ENCODE measurements around the gene TRERF1. TPM values are rescaled to one million over a fixed set of nuclear protein-coding genes. Genes with fewer than 3 reads are reported as not detected.

Gene TRERF1
- total RNA-seq, 1 donor from 2014 or later = 0.58 TPM

DNA sequence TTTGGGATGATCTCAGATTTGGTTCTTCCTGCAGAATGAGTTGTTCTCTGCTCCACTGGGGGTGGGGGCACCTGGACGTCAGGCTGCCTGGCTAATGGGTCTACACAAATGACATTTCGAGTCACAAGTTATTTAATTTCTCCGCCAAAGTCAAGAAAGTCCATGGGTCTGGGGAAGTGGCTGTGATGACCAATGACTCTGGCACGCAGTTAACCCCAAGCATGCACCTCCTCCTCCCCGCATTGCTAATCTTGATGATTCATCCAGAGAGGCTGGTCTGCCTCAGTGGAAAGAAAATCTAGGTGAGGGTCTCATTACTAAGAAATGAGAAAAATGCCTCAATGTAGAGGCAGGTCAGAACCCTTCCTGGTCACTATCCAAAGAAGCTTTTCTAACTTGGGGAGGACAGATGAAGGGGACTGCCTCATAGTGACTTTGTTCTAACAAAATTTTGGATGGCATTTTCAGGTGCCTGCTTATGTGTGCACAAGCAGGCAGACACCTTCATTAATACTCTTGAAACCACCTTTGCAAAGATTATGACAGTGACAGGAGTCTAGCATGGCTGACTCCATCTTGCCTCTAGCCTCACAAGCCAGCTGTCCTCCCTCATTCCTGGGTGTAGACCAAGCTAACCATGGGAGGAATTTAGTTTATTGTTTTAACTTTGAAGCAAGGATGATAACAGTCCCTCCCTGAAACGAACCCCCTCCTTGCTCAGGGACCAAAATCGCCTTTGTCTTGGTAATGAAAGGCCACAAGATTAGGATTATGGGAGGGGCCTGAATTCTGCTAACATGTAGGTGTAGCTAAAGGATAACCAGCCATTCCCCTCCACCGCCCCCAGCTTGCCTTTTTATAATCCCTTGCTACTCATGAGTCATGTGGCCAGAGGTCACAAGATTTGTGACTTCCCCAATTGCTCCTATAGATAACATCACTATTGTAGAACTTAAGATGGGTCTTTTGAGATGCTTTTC is 135.4 kb downstream of the TRERF1 start:
- ATAC-seq (peak; percentile 14), DNase-seq (ENCODE audit: low spot score) (no peak)

GRCh38 chr6:42315259-42315990 is 136.3 kb downstream of the TRERF1 start:
- ATAC-seq (no peak), DNase-seq (ENCODE audit: low spot score) (no peak)

DNA sequence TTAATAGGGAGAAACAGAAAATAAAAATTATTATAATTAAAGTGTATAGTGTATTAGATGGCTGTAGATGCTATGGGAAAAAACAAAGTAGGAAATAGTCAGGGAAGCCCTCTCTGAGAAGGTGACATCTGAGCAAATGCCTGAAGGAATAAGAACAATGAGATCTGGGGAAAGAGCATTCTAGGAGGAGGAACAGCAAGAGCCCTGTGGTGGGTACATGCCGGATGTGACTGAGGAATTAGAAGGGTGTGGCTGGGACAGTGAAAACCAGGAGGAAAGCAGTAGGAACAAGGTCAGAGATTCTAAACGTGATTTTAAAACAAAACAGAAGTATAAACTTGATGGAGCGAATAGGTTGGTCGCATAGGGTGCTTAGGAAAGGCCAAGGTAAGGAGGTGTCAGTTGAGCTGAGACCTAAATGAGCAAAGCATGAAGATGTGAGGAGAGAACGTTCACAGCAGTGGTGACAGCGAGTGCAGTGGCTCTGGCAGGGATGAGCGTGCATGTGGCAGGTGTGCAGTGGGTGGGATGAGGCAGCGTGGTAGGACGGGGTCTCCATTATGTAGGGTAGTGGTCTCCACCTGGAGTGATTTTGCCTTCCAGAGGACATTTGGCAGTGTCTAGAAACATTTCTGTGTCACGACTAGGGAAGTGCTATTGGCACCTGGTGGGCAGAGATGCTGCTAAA is 137.0 kb downstream of the TRERF1 start:
- DNase-seq (ENCODE audit: low spot score) (no peak), ATAC-seq (no peak)

DNA sequence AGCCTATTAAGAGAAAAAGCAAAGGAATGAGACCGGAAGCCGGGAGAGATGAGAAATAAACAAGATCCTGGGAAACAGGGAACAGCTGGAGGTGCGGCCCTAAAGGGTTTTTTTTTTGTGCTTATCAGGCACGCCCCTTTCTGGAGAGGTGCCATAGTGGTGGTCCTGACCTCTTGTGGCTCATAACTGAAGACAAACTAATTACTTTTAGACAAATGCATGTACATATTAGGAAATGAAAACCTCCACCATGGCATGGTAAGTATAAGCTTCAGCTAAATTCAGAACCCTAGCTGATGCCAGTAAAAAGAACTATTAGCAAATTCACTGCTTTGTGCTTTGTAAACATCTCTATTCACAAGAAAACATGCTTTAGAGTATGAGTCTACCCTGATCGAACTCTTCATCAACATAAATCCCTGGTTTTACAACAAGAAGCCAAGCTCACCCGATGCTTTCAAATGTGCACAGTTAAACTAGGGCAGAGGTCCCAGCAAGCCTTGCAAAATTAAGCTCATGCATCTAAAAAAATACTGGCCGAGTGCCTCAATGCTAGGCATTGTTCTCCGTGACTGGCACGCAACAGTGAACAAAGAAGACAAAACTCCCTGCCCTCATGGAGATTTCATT is 137.7 kb downstream of the TRERF1 start:
- DNase-seq (ENCODE audit: low spot score) = no peak

DNA sequence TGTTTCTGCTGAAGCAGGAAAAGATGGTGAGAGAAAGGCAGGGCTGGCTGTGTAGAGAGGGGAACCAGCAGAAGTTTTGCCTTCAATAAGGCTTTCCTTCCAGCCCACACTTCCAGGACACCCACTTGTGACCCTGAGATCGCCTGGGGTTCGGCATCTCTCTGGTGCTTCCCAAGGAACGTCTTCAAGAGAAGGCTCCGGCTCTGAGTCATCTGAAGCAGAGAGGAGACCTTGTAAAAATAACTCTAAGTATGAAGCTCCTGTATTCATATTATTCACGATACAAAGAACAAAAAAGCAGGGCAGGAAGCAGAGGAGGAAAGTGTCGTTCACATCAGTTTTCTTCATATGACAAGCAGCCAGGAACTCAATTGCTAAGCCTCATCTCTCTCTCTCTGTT is 138.7 kb downstream of the TRERF1 start:
- DNase-seq (ENCODE audit: low spot score) = no peak
- no peak for ATAC-seq

More for the DNA sequence above, 137.7 kb downstream of the TRERF1 start:
- ATAC-seq = no peak

- no peak for DNase-seq (ENCODE audit: low spot score)
- no peak for ATAC-seq
These were observed 144.6 kb downstream of the TRERF1 start for GRCh38 chr6:42307141-42307470.

DNA sequence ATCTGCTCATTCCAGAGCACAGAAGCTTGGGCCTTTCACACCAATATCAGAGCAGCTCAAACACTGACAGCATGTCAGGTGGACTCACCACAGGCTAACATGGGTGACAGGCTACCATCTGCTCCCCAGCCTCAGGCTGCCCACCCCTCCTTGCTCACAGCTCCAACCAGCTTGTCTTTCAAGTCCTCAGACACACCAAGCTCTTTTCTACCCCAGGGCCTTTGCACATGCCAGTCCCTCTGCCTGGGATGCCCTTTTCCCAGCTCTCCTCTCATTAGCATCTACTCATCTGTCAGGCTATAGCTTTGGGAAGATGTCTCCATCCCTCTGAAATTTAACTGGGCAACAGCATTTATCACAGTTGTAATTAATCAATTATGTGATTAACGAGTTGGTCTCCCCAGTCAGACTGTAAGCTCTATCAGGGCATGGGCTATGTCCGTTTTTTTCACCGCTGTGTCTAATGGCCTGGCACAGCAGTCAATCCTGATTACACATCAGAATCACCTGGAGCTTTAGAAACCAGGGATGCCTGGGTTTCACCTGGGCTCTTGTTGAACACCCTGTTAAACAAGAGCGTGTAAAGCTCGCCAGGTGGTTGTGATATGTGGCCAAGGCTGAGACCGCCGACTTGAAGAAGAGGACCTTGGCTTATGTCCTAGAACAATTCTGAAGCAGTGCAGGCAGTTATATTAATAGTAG is 145.1 kb downstream of the TRERF1 start:
- DNase-seq (ENCODE audit: low spot score) (no peak), ATAC-seq (no peak)

GRCh38 chr6:42304053-42304712 is 147.5 kb downstream of the TRERF1 start:
- ATAC-seq = no peak
- no peak for DNase-seq (ENCODE audit: low spot score)

- ATAC-seq (no peak), DNase-seq (ENCODE audit: low spot score) (no peak)
These were observed 149.3 kb downstream of the TRERF1 start for GRCh38 chr6:42302411-42302810.

DNA sequence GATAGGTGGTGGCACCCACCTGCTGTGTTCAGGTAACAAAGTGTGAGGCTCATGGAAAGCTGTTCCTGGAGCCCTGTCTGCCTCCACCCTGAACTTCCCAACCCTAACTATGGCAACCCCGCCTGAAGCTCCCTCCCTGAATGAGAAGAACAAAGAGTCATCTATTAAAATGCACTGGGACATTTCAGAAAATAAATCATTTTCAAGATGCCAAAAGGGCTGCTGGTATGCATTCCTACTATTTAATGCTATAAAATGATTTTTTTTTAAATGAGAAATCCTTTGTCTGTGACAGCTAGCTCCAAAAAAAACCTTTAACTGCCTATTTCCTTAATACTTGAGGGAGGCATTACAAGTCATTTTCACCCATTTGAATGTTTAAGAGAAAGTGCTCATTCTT is 149.7 kb downstream of the TRERF1 start:
- ATAC-seq (no peak), DNase-seq (ENCODE audit: low spot score) (no peak)

- no peak for ATAC-seq
- DNase-seq (ENCODE audit: low spot score) = no peak
These were observed 151.0 kb downstream of the TRERF1 start for GRCh38 chr6:42300701-42301100.

DNA sequence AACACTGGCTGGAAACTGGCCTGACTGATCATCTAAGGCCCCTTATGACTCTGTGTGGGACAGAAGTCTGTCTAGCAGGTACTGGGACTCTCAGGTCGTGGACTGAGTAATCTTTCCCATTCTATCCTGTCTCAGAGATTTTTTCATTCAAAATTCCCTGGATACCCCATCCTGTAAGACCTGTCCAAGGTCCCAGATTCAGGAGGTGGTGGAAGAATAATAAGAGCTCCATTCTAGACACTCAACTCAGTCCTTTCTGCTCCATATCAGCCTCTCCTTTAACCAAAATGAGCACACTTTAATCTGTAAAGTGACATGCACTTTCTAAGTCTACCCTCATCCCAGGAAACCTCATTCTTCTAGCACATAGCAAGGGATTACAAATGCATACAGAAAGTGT is 151.5 kb downstream of the TRERF1 start:
- ATAC-seq (no peak), DNase-seq (ENCODE audit: low spot score) (no peak)

GRCh38 chr6:42297661-42298060 is 154.1 kb downstream of the TRERF1 start:
- no peak for ATAC-seq
- no peak for DNase-seq (ENCODE audit: low spot score)

DNA sequence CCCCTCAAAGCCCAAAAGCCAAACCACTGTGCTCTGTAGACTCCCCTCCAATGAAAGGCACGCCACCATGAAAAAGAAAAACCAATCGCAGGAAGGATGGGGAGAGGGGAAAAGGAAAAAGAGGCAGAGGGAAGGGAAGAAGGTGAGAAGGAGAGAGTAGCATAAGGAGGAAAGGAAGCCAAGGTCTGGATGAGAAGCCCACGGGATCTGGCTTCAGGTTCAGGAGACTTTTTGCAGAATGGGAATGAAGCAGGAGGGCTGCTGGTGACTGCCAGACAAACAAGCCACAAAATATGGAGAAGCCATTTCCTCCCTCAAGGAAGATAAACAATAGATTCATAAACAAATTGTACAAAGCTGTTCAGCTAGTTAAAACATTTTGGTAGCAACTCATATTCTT is 155.1 kb downstream of the TRERF1 start:
- no peak for DNase-seq (ENCODE audit: low spot score)
- ATAC-seq = no peak

DNA sequence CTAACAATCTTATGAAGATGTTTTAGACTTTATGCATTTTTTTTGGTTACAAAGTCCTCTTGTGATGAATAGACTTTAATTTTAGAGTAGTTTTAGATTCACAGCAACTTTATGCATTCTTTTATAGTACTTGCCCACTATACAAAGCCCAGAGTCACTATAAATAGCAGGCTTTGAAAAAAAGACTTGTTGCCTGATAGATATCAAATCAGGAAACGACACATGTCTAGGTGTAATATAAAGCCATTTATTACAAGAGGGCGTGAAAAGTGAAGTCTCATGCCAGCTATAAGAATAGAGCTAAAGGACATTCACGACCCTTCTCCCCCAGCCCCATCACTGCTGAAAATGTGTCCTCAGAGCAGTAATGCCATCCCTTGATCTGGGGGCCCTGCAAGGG is 156.0 kb downstream of the TRERF1 start:
- DNase-seq (ENCODE audit: low spot score) (no peak), ATAC-seq (no peak)

DNA sequence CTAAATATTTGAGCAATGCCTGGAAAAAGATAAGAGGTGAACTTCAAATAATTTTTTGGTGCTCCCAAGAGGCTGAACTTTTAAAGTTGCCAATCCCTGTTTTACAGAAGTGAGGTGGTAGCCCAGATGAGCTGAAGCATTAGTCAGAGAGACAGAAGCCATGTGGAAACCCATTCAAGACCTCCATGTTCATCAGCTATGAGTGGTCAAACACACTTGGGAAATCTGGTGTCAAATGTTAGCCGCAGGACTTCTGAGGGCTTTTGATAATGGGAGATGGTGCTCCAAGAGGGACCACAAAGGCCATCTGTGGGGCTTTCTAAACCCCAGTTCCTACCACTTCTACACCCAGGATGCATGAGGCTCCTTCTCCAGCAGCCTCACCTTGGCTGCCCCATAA is 156.5 kb downstream of the TRERF1 start:
- DNase-seq (ENCODE audit: low spot score) (no peak), ATAC-seq (no peak)

DNA sequence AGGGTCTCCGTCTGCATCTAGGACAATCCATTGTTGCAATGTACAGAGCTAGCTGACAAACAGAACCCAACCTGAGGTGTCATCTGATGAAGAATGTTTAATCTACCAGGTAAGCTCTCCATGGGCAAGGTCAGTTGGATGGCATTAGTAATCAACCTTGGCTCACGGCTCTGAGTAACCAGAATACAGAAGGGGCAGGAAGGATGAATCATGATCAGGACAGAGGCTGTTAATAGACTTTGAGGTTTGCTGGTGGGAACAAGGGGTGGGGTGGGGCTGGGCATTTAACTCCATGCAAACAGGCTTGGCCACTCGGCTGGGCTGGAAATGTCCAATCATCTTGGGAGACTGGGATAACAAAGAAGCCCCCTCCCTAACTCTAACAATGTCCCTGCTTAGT is 157.0 kb downstream of the TRERF1 start:
- no peak for DNase-seq (ENCODE audit: low spot score)

GRCh38 chr6:42293386-42293977 is 158.2 kb downstream of the TRERF1 start:
- no peak for DNase-seq (ENCODE audit: low spot score)
- ATAC-seq = no peak

More for the DNA sequence above, 157.0 kb downstream of the TRERF1 start:
- no peak for ATAC-seq

GRCh38 chr6:42292004-42292740 is 159.6 kb downstream of the TRERF1 start:
- ATAC-seq (no peak), DNase-seq (ENCODE audit: low spot score) (no peak)
